ENCODE results near the gene PDZD2.

Gene PDZD2

DNA sequence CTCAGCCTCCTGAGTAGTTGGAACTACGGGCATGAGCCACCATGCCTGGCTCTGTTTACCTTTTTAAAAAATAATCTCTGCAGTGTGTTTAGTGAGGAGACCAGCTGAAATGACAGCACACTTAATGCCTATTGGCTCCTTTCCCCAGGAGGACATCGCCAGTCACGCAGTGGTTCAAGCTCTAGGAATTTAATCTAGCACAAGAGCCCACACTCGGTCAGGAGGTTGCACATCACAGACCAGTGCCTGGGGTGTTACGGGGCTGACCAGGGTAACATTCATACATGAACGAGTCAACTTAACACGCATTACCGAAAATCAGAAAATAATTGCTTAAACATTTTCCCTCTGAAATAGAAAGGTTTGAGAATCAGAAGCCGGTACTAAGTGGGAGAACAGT is 318.2 kb downstream of the PDZD2 start:
- H3K4me3 ChIP-seq (replicated peaks; ENCODE audit: insufficient read depth, low read length): no peak overlapping the region
- DNase-seq (ENCODE audit: low read depth in 1 of 2, low spot score in 1 of 2): no peak
- H3K27me3 ChIP-seq (ENCODE audit: insufficient read depth, poor library complexity, severe bottlenecking): no peaks in the 10 kb centered on the region
- TF ChIP-seq, protein P1, sequence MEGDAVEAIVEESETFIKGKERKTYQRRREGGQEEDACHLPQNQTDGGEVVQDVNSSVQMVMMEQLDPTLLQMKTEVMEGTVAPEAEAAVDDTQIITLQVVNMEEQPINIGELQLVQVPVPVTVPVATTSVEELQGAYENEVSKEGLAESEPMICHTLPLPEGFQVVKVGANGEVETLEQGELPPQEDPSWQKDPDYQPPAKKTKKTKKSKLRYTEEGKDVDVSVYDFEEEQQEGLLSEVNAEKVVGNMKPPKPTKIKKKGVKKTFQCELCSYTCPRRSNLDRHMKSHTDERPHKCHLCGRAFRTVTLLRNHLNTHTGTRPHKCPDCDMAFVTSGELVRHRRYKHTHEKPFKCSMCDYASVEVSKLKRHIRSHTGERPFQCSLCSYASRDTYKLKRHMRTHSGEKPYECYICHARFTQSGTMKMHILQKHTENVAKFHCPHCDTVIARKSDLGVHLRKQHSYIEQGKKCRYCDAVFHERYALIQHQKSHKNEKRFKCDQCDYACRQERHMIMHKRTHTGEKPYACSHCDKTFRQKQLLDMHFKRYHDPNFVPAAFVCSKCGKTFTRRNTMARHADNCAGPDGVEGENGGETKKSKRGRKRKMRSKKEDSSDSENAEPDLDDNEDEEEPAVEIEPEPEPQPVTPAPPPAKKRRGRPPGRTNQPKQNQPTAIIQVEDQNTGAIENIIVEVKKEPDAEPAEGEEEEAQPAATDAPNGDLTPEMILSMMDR (IDR thresholded peaks at IDR 0.05; ENCODE audit: insufficient read depth, low read length): no peak
- no peak for TF ChIP-seq GABPA (IDR thresholded peaks at IDR 0.05; ENCODE audit: low read depth)
- no peak for TF ChIP-seq POLR2AphosphoS5 (IDR thresholded peaks at IDR 0.05; ENCODE audit: low read depth)
- no peak for TF ChIP-seq SPI1 (IDR thresholded peaks at IDR 0.05; ENCODE audit: borderline replicate concordance, low read depth)
- no peak overlapping the region for H3K27ac ChIP-seq (replicated peaks)

DNA sequence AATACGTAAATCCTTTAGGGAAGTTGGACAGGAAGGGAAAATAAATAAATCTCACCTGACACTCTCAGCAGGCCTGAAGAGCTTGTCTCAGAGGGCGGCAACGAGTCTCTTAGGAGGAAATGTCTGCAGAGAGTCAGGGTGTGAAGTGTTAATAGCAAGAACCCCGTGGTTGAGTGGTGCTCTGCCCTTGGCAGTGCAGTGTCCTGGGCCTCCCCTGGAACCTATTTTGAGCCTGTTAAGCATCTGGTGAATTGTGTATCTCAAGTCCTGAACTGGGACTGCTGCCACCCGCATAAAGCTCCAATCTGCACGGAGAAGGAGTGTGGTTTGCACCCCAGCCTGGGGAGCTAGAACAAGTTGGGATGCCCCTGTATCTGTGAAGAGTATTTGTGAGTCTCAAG is 323.4 kb downstream of the PDZD2 start:
- Histone ChIP-seq H3K27ac (replicated peaks) (no peak overlapping the region), H3K27me3 (ENCODE audit: insufficient read depth, poor library complexity, severe bottlenecking) (peaks cover 4% of the 10 kb centered on the region), H3K4me3 (replicated peaks; ENCODE audit: insufficient read depth, low read length) (no peak overlapping the region)
- DNase-seq (ENCODE audit: low read depth in 1 of 2, low spot score in 1 of 2): no peak
- TF ChIP-seq, protein P1 (IDR thresholded peaks at IDR 0.05; ENCODE audit: insufficient read depth, low read length): no peak
- TF ChIP-seq SPI1 (IDR thresholded peaks at IDR 0.05; ENCODE audit: borderline replicate concordance, low read depth) (no peak), GABPA (IDR thresholded peaks at IDR 0.05; ENCODE audit: low read depth) (no peak), POLR2AphosphoS5 (IDR thresholded peaks at IDR 0.05; ENCODE audit: low read depth) (no peak)
- TF ChIP-seq, protein P2, sequence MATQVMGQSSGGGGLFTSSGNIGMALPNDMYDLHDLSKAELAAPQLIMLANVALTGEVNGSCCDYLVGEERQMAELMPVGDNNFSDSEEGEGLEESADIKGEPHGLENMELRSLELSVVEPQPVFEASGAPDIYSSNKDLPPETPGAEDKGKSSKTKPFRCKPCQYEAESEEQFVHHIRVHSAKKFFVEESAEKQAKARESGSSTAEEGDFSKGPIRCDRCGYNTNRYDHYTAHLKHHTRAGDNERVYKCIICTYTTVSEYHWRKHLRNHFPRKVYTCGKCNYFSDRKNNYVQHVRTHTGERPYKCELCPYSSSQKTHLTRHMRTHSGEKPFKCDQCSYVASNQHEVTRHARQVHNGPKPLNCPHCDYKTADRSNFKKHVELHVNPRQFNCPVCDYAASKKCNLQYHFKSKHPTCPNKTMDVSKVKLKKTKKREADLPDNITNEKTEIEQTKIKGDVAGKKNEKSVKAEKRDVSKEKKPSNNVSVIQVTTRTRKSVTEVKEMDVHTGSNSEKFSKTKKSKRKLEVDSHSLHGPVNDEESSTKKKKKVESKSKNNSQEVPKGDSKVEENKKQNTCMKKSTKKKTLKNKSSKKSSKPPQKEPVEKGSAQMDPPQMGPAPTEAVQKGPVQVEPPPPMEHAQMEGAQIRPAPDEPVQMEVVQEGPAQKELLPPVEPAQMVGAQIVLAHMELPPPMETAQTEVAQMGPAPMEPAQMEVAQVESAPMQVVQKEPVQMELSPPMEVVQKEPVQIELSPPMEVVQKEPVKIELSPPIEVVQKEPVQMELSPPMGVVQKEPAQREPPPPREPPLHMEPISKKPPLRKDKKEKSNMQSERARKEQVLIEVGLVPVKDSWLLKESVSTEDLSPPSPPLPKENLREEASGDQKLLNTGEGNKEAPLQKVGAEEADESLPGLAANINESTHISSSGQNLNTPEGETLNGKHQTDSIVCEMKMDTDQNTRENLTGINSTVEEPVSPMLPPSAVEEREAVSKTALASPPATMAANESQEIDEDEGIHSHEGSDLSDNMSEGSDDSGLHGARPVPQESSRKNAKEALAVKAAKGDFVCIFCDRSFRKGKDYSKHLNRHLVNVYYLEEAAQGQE (IDR thresholded peaks at IDR 0.05; ENCODE audit: insufficient replicate concordance, low read depth): no peak

DNA sequence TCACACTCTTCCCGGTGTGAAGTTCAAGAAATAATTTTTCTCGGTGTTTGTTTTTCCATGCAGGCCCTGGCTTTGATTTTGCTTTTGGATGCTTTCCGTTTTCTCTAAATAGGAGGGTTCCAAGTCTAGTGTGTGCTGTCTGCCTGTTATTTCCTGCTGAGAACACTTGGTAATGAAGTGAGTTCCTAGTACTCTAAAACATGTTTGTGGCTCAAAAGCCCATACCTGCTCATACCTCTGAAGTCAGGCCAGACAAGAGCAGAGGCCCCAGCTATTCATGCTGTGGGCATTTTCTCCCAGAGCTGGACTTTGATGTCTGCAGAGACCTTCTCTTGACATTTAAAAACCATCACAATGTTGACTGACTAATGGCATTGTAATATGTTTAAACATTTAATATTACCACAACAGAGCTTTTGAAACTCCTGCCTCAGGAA is 324.0 kb downstream of the PDZD2 start:
- TF ChIP-seq POLR2AphosphoS5 (IDR thresholded peaks at IDR 0.05; ENCODE audit: low read depth) (no peak), SPI1 (IDR thresholded peaks at IDR 0.05; ENCODE audit: borderline replicate concordance, low read depth) (no peak), GABPA (IDR thresholded peaks at IDR 0.05; ENCODE audit: low read depth) (no peak)
- TF ChIP-seq, protein P1 (IDR thresholded peaks at IDR 0.05; ENCODE audit: insufficient read depth, low read length): no peak
- TF ChIP-seq, protein P2 (IDR thresholded peaks at IDR 0.05; ENCODE audit: insufficient replicate concordance, low read depth): no peak
- no peak for DNase-seq (ENCODE audit: low read depth in 1 of 2, low spot score in 1 of 2)
- Histone ChIP-seq H3K4me3 (replicated peaks; ENCODE audit: insufficient read depth, low read length) (no peak overlapping the region), H3K27ac (replicated peaks) (no peak overlapping the region), H3K27me3 (ENCODE audit: insufficient read depth, poor library complexity, severe bottlenecking) (peaks cover 4% of the 10 kb centered on the region)

Measured in HL-60 (cell line).